Smooth muscle cell (in vitro differentiated cells): ENCODE results near the gene MRPS18B. TPM values are rescaled to one million over a fixed set of nuclear protein-coding genes. Genes with fewer than 3 reads are reported as not detected.

Experiments
- DNase-seq: peaks from one replicate; lab custom pipeline; 2025; ENCODE audit not compliant: unreplicated experiment; lab: John Stamatoyannopoulos, UW
- H2AFZ ChIP-seq: fragments of 200-600 bp; sonication (generic); 2 replicates; pipeline ENCODE4 v1.6.0; 2016; ENCODE audit warnings: antibody characterized with exemption, low read depth, mild to moderate bottlenecking
- H3F3A ChIP-seq: fragments of 200-600 bp; sonication (generic); 2 replicates; pipeline ENCODE4 v1.6.0; 2017; ENCODE audit warnings: antibody characterized with exemption, low read depth
- H3K27ac ChIP-seq: fragments of 200-600 bp; sonication (generic); 2 replicates; pipeline ENCODE4 v1.5.1; 2016; ENCODE audit warnings: low read depth, mild to moderate bottlenecking
- H3K27me3 ChIP-seq: fragments of 200-600 bp; sonication (generic); 2 replicates; pipeline ENCODE4 v1.6.1; 2016; ENCODE audit warnings: low read depth, mild to moderate bottlenecking
- H3K36me3 ChIP-seq: fragments of 200-600 bp; sonication (generic); 2 replicates; pipeline ENCODE4 v1.5.1; 2016; ENCODE audit warnings: low read depth
- H3K4me1 ChIP-seq: fragments of 200-600 bp; sonication (generic); 2 replicates; pipeline ENCODE4 v1.5.1; 2016; ENCODE audit warnings: low read depth
- H3K4me2 ChIP-seq: fragments of 200-600 bp; sonication (generic); 2 replicates; pipeline ENCODE4 v1.6.0; 2016; ENCODE audit warnings: mild to moderate bottlenecking
- H3K4me3 ChIP-seq: fragments of 200-600 bp; sonication (generic); 2 replicates; pipeline ENCODE4 v1.5.1; 2016; ENCODE audit warnings: mild to moderate bottlenecking
- H3K79me2 ChIP-seq: fragments of 200-600 bp; sonication (generic); 2 replicates; pipeline ENCODE4 v1.6.0; 2016; ENCODE audit warnings: low read depth, mild to moderate bottlenecking
- H3K9ac ChIP-seq: fragments of 200-600 bp; sonication (generic); 2 replicates; pipeline ENCODE4 v1.6.0; 2016; ENCODE audit warnings: low read depth
- H3K9me3 ChIP-seq: fragments of 200-600 bp; sonication (generic); replicated peaks from 2 replicates; pipeline ENCODE4 v1.5.1; 2016; ENCODE audit warnings: low read depth
- H4K20me1 ChIP-seq: fragments of 200-600 bp; sonication (generic); 2 replicates; pipeline ENCODE4 v1.6.0; 2016; ENCODE audit warnings: low read depth
- whole genome bisulfite sequencing: methylation state at CpG from one replicate; pipeline ENCODE4 v1.1.7; 2016; ENCODE audit warnings: low lambda C conversion rate; 5-methylcytosine and 5-hydroxymethylcytosine counted together
- polyA plus RNA-seq: library from polyadenylated mRNA; unstranded; fragments of >200 nt; fragmentation: Nextera tagmentation; extraction: Ambion mirVana; gene quantifications from 2 replicates; pipeline ENCODE4 v1.2.1, GENCODE V29; 2016
- total RNA-seq: library from RNA; depleted of rRNA; stranded (reverse); fragments of >200 nt; gene quantifications from 2 replicates; pipeline ENCODE4 v1.2.3, GENCODE V29; 2014
- TF ChIP-seq, protein P1 (sequence below): fragments of 200-600 bp; sonication (generic); IDR thresholded peaks from 2 replicates; pipeline ENCODE4 v1.5.1; 2017; ENCODE audit warnings: borderline replicate concordance, mild to moderate bottlenecking, antibody characterized with exemption; ENCODE audit not compliant: insufficient read depth, poor library complexity, severe bottlenecking

The MRPS18B gene
- total and polyA plus RNA-seq, 2 experiments from 2014 or later: 53.2 to 70.0 TPM

DNA sequence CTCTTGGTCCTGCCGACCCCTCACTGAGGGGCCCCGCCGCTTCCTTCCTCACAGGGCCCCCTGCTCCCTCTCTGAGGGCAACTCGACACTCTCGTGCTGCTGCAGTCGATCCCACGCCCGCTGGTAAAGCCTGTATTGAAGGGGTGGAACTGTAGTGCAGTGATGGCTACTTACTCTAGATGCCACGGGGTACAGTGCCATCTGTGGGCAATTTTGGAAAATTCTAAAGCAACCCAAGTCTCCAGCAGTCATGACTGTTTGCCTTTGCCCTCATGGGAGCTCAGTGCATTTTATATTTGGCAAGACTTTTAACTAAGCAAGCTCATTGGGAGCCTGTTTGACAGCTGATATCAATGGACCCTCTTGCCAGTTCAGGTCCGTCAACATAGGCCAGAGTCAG, 22.8 kb downstream of the MRPS18B start:
- DNase-seq: no peak
- no peak overlapping the region for H3K4me3 ChIP-seq
- no peak overlapping the region for H3K4me2 ChIP-seq
- H3K9me3 ChIP-seq: no peaks in the 10 kb centered on the region
- H3K4me1 ChIP-seq: no peaks in the 10 kb centered on the region
- H3K79me2 ChIP-seq: no peaks in the 10 kb centered on the region
- H3K27me3 ChIP-seq: no peaks in the 10 kb centered on the region
- H3F3A ChIP-seq: no peaks in the 10 kb centered on the region
- H3K36me3 ChIP-seq: no peaks in the 10 kb centered on the region
- no peaks in the 10 kb centered on the region for H4K20me1 ChIP-seq
- H3K27ac ChIP-seq: no peak overlapping the region
- no peak overlapping the region for H2AFZ ChIP-seq
- TF ChIP-seq, protein P1, sequence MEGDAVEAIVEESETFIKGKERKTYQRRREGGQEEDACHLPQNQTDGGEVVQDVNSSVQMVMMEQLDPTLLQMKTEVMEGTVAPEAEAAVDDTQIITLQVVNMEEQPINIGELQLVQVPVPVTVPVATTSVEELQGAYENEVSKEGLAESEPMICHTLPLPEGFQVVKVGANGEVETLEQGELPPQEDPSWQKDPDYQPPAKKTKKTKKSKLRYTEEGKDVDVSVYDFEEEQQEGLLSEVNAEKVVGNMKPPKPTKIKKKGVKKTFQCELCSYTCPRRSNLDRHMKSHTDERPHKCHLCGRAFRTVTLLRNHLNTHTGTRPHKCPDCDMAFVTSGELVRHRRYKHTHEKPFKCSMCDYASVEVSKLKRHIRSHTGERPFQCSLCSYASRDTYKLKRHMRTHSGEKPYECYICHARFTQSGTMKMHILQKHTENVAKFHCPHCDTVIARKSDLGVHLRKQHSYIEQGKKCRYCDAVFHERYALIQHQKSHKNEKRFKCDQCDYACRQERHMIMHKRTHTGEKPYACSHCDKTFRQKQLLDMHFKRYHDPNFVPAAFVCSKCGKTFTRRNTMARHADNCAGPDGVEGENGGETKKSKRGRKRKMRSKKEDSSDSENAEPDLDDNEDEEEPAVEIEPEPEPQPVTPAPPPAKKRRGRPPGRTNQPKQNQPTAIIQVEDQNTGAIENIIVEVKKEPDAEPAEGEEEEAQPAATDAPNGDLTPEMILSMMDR: no peak
- 92% methylated on average over 7 of the region's 10 CpGs for WGBS
- H3K9ac ChIP-seq: no peak overlapping the region

DNA sequence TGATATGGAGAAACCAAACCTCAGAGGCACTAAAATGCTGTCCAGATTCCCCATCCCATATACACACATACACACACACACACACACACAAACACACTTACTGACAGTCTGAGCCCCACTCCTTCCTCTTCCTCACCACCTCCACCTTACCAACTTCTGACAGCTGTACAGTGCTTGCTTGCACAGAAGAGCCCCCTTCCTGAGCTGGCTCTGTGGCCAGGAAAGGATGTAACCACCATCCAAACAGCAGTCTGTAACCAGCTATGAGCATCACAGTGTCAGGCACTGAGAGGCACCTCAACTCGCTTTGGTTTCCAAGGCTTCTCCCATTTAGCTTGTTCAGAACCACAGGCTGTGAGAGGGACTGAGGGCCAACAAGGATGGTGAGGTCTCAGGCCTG, 23.4 kb downstream of the MRPS18B start:
- Histone ChIP-seq H3K9ac (no peak overlapping the region), H3K27ac (no peak overlapping the region), H3K36me3 (no peaks in the 10 kb centered on the region), H3K9me3 (no peaks in the 10 kb centered on the region), H3K4me2 (no peak overlapping the region), H4K20me1 (no peaks in the 10 kb centered on the region), H2AFZ (no peak overlapping the region), H3F3A (no peaks in the 10 kb centered on the region), H3K4me1 (no peaks in the 10 kb centered on the region), H3K4me3 (no peak overlapping the region), H3K27me3 (no peaks in the 10 kb centered on the region), H3K79me2 (no peaks in the 10 kb centered on the region)
- TF ChIP-seq, protein P1: no peak
- no peak for DNase-seq
- 100% methylated on average over 1 of the region's 1 CpG for WGBS

DNA sequence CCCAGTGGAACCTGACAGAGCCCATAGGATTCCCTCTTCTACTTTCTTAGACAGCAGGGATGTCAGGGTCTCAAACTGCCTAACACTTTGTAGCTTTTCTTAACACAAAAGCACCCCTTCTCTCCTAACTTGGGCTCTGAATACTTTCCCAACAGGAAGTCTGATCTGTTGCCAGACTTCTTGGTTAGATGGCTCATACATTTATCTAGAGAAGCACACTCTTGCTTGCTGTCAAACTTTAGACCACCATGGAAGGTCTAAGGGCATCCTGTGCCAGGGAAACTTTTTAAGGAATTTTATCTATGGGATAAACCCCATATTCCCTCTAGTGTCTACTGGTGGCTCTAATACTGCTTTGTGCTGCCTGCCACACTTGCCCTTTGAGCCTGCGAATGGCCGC, 26.0 kb downstream of the MRPS18B start:
- Histone ChIP-seq H2AFZ (no peak overlapping the region), H3K4me2 (no peak overlapping the region), H3K27me3 (no peaks in the 10 kb centered on the region), H3K36me3 (no peaks in the 10 kb centered on the region), H3K4me1 (peaks cover 7% of the 10 kb centered on the region), H3F3A (no peaks in the 10 kb centered on the region), H3K27ac (no peak overlapping the region), H4K20me1 (no peaks in the 10 kb centered on the region), H3K4me3 (no peak overlapping the region), H3K79me2 (no peaks in the 10 kb centered on the region), H3K9me3 (no peaks in the 10 kb centered on the region), H3K9ac (no peak overlapping the region)
- WGBS: 95% methylated on average over 2 of the region's 2 CpGs
- DNase-seq: no peak
- TF ChIP-seq, protein P1: no peak

DNA sequence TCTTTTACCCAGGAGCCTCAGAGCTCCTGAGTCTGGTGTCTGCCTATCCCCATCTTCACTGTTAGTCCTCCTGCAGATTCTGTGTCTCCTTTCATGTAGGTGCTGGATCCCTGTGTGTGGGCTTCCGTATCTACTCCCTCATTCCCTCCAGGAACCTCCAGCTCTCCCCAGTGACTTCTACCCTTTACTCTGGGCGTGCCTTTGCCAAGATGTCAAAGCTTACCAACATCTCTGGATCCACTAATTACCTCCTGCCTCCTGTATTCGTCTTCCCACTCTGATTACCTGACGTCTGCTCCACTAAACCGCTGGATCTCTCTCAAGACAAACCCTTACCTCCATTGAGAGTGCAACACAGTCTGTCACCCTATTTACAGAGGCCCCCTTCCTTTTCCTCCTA, 27.1 kb downstream of the MRPS18B start:
- H2AFZ ChIP-seq: no peak overlapping the region
- H3F3A ChIP-seq: no peaks in the 10 kb centered on the region
- H3K4me2 ChIP-seq: no peak overlapping the region
- TF ChIP-seq, protein P1: no peak
- H3K4me3 ChIP-seq: no peak overlapping the region
- DNase-seq: no peak
- H3K27ac ChIP-seq: no peak overlapping the region
- no peaks in the 10 kb centered on the region for H3K36me3 ChIP-seq
- no peaks in the 10 kb centered on the region for H3K27me3 ChIP-seq
- no peaks in the 10 kb centered on the region for H3K9me3 ChIP-seq
- WGBS: 92% methylated on average over 5 of the region's 5 CpGs
- H4K20me1 ChIP-seq: no peaks in the 10 kb centered on the region
- H3K9ac ChIP-seq: no peak overlapping the region
- H3K4me1 ChIP-seq: peaks cover 7% of the 10 kb centered on the region
- H3K79me2 ChIP-seq: no peaks in the 10 kb centered on the region
